Neuronal stem cell (in vitro differentiated cells): ENCODE results near the gene TDG.

Experiments
- DNase-seq: peaks from one replicate; pipeline ENCODE4 v3.0.0-alpha.2; 2013; ENCODE audit warnings: low spot score
- H2AFZ ChIP-seq: one replicate; pipeline ENCODE4 v1.6.1; 2013; ENCODE audit warnings: mild to moderate bottlenecking, low read length, inconsistent platforms
- H2AK5ac ChIP-seq: 2 replicates; pipeline ENCODE4 v1.6.1; 2013; ENCODE audit warnings: low read depth, mild to moderate bottlenecking, inconsistent platforms, low read length, moderate library complexity, mixed read lengths
- H2BK120ac ChIP-seq: 2 replicates; pipeline ENCODE4 v1.6.1; 2013; ENCODE audit warnings: low read depth, mild to moderate bottlenecking, inconsistent platforms, low read length, moderate library complexity, mixed read lengths
- H2BK12ac ChIP-seq: one replicate; pipeline ENCODE4 v1.6.1; 2013; ENCODE audit warnings: low read length, inconsistent platforms
- H2BK15ac ChIP-seq: 2 replicates; pipeline ENCODE4 v1.6.1; 2013; ENCODE audit warnings: mild to moderate bottlenecking, low read length, inconsistent platforms, mixed read lengths
- H2BK5ac ChIP-seq: one replicate; pipeline ENCODE4 v1.6.1; 2013; ENCODE audit warnings: inconsistent platforms, mild to moderate bottlenecking, low read length, moderate library complexity
- H3K14ac ChIP-seq: one replicate; pipeline ENCODE4 v1.6.1; 2013; ENCODE audit warnings: low read length, inconsistent platforms
- H3K18ac ChIP-seq: 2 replicates; pipeline ENCODE4 v1.6.1; 2013; ENCODE audit warnings: low read length, inconsistent platforms
- H3K23ac ChIP-seq: 2 replicates; pipeline ENCODE4 v1.6.1; 2013; ENCODE audit warnings: low read depth, mild to moderate bottlenecking, mixed read lengths, low read length, inconsistent platforms; ENCODE audit not compliant: poor library complexity
- H3K27ac ChIP-seq: replicated peaks from 3 replicates; pipeline ENCODE4 v1.5.1; 2013; ENCODE audit warnings: low read length, inconsistent platforms
- H3K27me3 ChIP-seq, 3 experiments: 2 replicates each; pipeline ENCODE4 v1.6.1; 2013; ENCODE audit warnings: low read length in 3 of 3, mild to moderate bottlenecking in 2 of 3, inconsistent platforms in 1 of 3, low read depth in 1 of 3, mixed read lengths in 1 of 3, moderate library complexity in 1 of 3; ENCODE audit not compliant: control insufficient read depth in 3 of 3, insufficient read depth in 3 of 3
- H3K36me3 ChIP-seq, 2 donors: replicated peaks in 1 of 2; 2 replicates each; pipeline ENCODE4 v1.6.1; 2013; ENCODE audit warnings: low read length in 2 of 2; ENCODE audit not compliant: control insufficient read depth in 2 of 2, insufficient read depth in 2 of 2
- H3K4ac ChIP-seq: 2 replicates; pipeline ENCODE4 v1.6.1; 2013; ENCODE audit warnings: inconsistent platforms, mild to moderate bottlenecking, low read length, moderate library complexity
- H3K4me1 ChIP-seq, 2 donors: 1 replicate in 1 of 2; 2 replicates in 1 of 2; pipeline ENCODE4 v1.6.1; 2013; ENCODE audit warnings: low read length in 2 of 2, low read depth in 1 of 2; ENCODE audit not compliant: control insufficient read depth in 2 of 2, insufficient read depth in 1 of 2
- H3K4me2 ChIP-seq: one replicate; pipeline ENCODE4 v1.6.1; 2013; ENCODE audit warnings: mild to moderate bottlenecking, low read length, inconsistent platforms; ENCODE audit not compliant: insufficient read depth, poor library complexity, severe bottlenecking
- H3K4me3 ChIP-seq, 2 donors: 2 replicates each; pipeline ENCODE4 v1.5.1; 2013; ENCODE audit warnings: low read length in 2 of 2, mild to moderate bottlenecking in 2 of 2, inconsistent platforms in 1 of 2, moderate library complexity in 1 of 2
- H3K79me1 ChIP-seq: one replicate; pipeline ENCODE4 v1.6.1; 2013; ENCODE audit warnings: low read depth, mild to moderate bottlenecking, inconsistent platforms, low read length, moderate library complexity
- H3K9ac ChIP-seq: one replicate; pipeline ENCODE4 v1.6.1; 2013; ENCODE audit warnings: mild to moderate bottlenecking, low read depth, low read length, inconsistent platforms; ENCODE audit not compliant: poor library complexity
- H3K9me3 ChIP-seq, 2 donors: replicated peaks in 1 of 2; 2 replicates each; pipeline versions ENCODE3 to v1.6.1; 2013; ENCODE audit warnings: low read length in 2 of 2, mild to moderate bottlenecking in 2 of 2, inconsistent platforms in 1 of 2, low read depth in 1 of 2, mixed read lengths in 1 of 2, moderate library complexity in 1 of 2; ENCODE audit not compliant: control insufficient read depth in 2 of 2, insufficient read depth in 1 of 2
- H4K8ac ChIP-seq: one replicate; pipeline ENCODE4 v1.6.1; 2013; ENCODE audit warnings: low read depth, mild to moderate bottlenecking, inconsistent platforms, low read length, moderate library complexity
- H4K91ac ChIP-seq: one replicate; pipeline ENCODE4 v1.6.1; 2013; ENCODE audit warnings: low read length, low read depth, mild to moderate bottlenecking, inconsistent platforms; ENCODE audit not compliant: poor library complexity
- WGBS, 2 donors: extraction: QIAGEN DNeasy Blood & Tissue Kit; methylation state at CpG; one replicate each; pipeline ENCODE4 v1.1.7; 2013; ENCODE audit warnings: missing lambda C conversion rate in 2 of 2, mixed read lengths in 1 of 2; ENCODE audit not compliant: insufficient read length in 2 of 2, insufficient replicate concordance in 1 of 2; ENCODE audit errors: extremely low coverage in 2 of 2; 5-methylcytosine and 5-hydroxymethylcytosine counted together

Gene TDG

GRCh38 chr12:103947871-103948555, 17.7 kb upstream of the TDG start:
- no peaks in the 10 kb centered on the region for H3K79me1 ChIP-seq
- no peaks in the 10 kb centered on the region for H3K4me1 ChIP-seq
- no peak overlapping the region for H3K4me3 ChIP-seq
- H2BK120ac ChIP-seq: no peak overlapping the region
- no peak overlapping the region for H3K9ac ChIP-seq
- WGBS, 2 donors: no CpG with 5 or more reads among the region's 7 CpGs
- H4K8ac ChIP-seq: no peak overlapping the region
- H3K4me2 ChIP-seq: no peak overlapping the region
- peaks cover 37 to 100% of the 10 kb centered on the region in 2 donors for H3K36me3 ChIP-seq
- no peaks in the 10 kb centered on the region for H3K9me3 ChIP-seq
- H2AFZ ChIP-seq: no peak overlapping the region
- no peak overlapping the region for H2BK5ac ChIP-seq
- H3K14ac ChIP-seq: no peak overlapping the region
- H2BK12ac ChIP-seq: no peak overlapping the region
- H3K27me3 ChIP-seq: no peaks in the 10 kb centered on the region
- H4K91ac ChIP-seq: no peak overlapping the region
- H3K23ac ChIP-seq: no peak overlapping the region
- no peak overlapping the region for H2BK15ac ChIP-seq
- no peak overlapping the region for H3K4ac ChIP-seq
- no peak overlapping the region for H3K18ac ChIP-seq
- no peak overlapping the region for H3K27ac ChIP-seq
- no peak overlapping the region for H2AK5ac ChIP-seq
- no peak for DNase-seq

GRCh38 chr12:103948746-103949406, 16.8 kb upstream of the TDG start:
- Histone ChIP-seq H4K91ac (no peak overlapping the region), H3K36me3 (peaks cover 40 to 100% of the 10 kb centered on the region in 2 donors), H3K4me1 (no peaks in the 10 kb centered on the region), H2AFZ (no peak overlapping the region), H3K4me3 (no peak overlapping the region), H2BK120ac (no peak overlapping the region), H2BK5ac (no peak overlapping the region), H3K27ac (no peak overlapping the region), H3K14ac (no peak overlapping the region), H3K9me3 (no peaks in the 10 kb centered on the region), H2AK5ac (no peak overlapping the region), H3K18ac (no peak overlapping the region), H3K79me1 (no peaks in the 10 kb centered on the region), H3K9ac (no peak overlapping the region), H4K8ac (no peak overlapping the region), H3K27me3 (no peaks in the 10 kb centered on the region), H3K23ac (no peak overlapping the region), H2BK15ac (no peak overlapping the region), H2BK12ac (no peak overlapping the region), H3K4me2 (no peak overlapping the region), H3K4ac (no peak overlapping the region)
- DNase-seq: no peak
- WGBS, 2 donors: no CpG with 5 or more reads among the region's 13 CpGs

GRCh38 chr12:103952497-103952896, 13.2 kb upstream of the TDG start:
- H3K4ac ChIP-seq: no peak overlapping the region
- H3K14ac ChIP-seq: no peak overlapping the region
- no peaks in the 10 kb centered on the region for H3K27me3 ChIP-seq
- peaks cover 20 to 78% of the 10 kb centered on the region in 2 donors for H3K36me3 ChIP-seq
- H2AK5ac ChIP-seq: no peak overlapping the region
- WGBS, 2 donors: no CpG with 5 or more reads among the region's 1 CpG
- H2BK120ac ChIP-seq: no peak overlapping the region
- no peak overlapping the region for H4K8ac ChIP-seq
- H2BK15ac ChIP-seq: no peak overlapping the region
- DNase-seq: no peak
- H2BK5ac ChIP-seq: no peak overlapping the region
- H3K4me1 ChIP-seq: peaks cover 0 to 5% of the 10 kb centered on the region in 2 donors
- no peak overlapping the region for H3K18ac ChIP-seq
- no peak overlapping the region for H3K27ac ChIP-seq
- no peaks in the 10 kb centered on the region for H3K79me1 ChIP-seq
- H3K23ac ChIP-seq: no peak overlapping the region
- H3K9ac ChIP-seq: no peak overlapping the region
- H2BK12ac ChIP-seq: no peak overlapping the region
- no peak overlapping the region for H2AFZ ChIP-seq
- no peaks in the 10 kb centered on the region for H3K9me3 ChIP-seq
- no peak overlapping the region for H3K4me3 ChIP-seq
- H4K91ac ChIP-seq: no peak overlapping the region
- no peak overlapping the region for H3K4me2 ChIP-seq

DNA sequence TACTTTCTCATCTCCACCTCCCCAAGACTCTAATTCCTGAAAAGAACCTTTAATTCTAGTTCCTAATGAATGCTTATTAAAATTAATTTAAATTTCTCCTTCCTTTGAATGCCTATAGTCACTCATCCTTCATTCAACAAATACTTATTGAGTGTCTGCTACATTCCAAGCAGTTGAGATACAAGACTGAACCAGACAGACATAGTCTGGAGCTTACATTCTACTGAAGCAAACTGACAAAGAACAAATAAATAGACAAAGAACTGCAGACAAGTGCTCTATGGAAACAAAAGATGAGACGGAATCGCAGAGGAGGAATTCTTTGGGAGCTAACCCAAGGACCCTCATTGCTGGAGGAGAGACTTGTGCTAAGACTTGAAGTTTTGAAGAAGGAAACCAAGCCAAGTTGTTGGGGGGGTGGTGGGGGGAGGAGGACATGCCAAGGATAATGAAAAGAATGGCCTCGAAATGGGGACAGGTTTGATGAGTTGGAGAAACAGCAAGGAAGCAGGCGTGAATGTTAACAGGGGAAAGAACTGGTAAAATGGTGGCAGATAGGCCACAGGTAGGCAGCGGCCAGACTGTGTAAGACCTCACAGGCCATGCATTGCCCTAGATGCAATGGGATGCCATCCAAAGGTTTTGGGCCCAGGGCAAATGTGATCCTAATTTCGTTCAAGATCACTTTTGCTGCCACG, 9.7 kb upstream of the TDG start:
- no peak overlapping the region for H3K27ac ChIP-seq

More for the DNA sequence above, 9.7 kb upstream of the TDG start:
- H3K23ac ChIP-seq: no peak overlapping the region
- peak overlapping the region; percentile 82 to 91 for H3K4me3 ChIP-seq
- H4K8ac ChIP-seq: no peak overlapping the region
- H3K4me1 ChIP-seq: peaks cover 0 to 5% of the 10 kb centered on the region in 2 donors
- no peak overlapping the region for H3K14ac ChIP-seq
- H3K79me1 ChIP-seq: no peaks in the 10 kb centered on the region
- no peak overlapping the region for H2BK15ac ChIP-seq
- no peak overlapping the region for H2BK5ac ChIP-seq
- H2BK12ac ChIP-seq: no peak overlapping the region
- H2AFZ ChIP-seq: peak overlapping the region; percentile 93
- WGBS, 2 donors: no CpG with 5 or more reads among the region's 7 CpGs
- no peak overlapping the region for H3K9ac ChIP-seq
- H4K91ac ChIP-seq: no peak overlapping the region
- no peak overlapping the region for H2AK5ac ChIP-seq
- H3K9me3 ChIP-seq: no peaks in the 10 kb centered on the region
- no peak overlapping the region for H3K4ac ChIP-seq
- no peak overlapping the region for H2BK120ac ChIP-seq
- peak overlapping the region; percentile 95 for H3K4me2 ChIP-seq
- peaks cover 14 to 43% of the 10 kb centered on the region in 2 donors for H3K36me3 ChIP-seq
- no peak for DNase-seq
- H3K27me3 ChIP-seq: no peaks in the 10 kb centered on the region
- H3K18ac ChIP-seq: no peak overlapping the region
